ENCODE data around the gene PCDHA5.

PCDHA5 gene

DNA sequence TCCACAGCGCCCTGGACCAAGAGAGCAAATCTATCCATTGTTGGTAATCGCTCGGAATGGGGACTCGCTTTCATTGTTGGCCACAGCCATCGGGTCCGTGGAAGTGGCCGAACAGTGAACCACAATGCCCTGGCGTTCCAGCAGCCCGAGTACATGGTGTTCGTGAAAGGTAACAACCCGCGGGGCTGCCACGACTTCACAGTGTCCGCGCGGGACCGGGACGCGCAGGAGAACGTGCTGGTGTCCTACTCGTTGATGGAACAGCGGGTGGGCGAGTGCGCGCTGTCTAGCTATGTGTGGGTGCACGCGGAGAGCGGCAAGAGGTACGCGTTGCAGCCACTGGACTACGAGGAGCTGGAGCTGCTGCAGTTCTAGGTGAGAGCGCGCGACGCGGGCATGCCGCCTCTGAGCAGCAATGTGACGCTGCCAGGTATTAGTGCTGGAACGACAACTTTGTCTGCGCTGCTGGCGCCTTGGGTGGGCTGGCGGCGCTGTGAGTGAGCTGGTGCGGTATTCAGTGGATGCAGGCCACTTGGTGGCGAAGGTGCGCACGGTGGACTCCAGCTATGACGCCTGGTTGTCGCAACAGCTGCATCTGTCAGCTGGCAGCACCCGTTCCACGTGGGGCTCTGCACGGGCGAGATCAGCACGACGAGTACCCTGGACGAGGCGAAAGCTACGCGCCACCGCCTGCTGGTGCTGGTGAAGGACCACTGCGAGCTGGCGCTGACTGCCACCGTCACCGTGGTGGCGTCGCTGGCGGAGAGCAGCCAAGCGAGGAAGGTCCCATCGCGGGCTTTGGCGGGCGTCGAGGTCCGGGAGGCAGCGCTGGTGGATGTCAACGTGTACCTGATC, 41.3 kb downstream of the PCDHA5 start:
- no peak for DNase-seq

DNA sequence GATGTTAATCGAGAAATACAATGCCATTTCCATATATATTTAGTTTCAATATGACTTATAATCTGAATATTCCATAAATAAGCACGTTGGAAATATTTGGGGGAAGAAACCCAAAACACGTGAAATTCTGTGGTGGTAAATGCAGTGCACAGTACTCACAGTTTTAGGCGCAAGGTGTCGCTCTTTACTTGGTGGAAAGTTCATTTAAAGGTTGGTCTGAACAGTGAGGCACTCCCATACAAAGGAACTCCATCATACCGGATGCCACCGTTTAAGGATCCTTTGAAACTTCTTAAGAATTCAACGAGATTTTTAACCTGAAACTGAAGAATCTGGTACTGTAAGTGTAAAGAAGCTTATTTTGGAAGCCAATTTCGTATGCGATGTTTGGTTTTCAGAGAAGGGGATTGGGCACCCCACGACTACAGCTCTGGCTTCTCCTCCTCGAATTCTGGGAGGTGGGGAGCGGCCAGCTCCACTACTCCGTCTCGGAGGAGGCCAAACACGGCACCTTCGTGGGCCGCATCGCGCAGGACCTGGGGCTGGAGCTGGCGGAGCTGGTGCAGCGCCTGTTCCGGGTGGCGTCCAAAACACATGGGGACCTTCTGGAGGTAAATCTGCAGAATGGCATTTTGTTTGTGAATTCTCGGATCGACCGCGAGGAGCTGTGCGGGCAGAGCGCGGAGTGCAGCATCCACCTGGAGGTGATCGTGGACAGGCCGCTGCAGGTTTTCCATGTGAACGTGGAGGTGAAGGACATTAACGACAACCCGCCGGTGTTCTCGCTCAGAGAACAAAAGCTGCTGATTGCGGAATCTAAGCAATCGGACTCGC, 47.5 kb downstream of the PCDHA5 start, which contains the start of gene PCDHA11:
Gene PCDHA11 (plus strand): TSS at position 237 of the 834 bp plus-strand sequence. CDS start 147 bp downstream, at position 384.
- DNase-seq, result no peak

DNA sequence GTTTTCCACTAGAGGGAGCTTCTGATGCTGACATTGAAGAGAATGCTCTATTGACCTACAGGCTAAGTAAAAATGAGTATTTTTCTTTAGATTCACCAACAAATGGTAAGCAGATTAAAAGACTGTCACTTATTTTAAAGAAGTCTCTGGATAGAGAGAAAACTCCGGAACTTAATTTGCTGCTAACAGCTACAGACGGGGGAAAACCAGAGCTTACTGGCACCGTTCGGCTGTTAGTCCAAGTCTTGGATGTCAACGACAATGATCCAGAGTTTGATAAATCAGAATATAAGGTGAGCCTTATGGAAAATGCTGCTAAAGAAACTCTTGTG, 48.1 kb downstream of the PCDHA5 start:
- no peak for DNase-seq

DNA sequence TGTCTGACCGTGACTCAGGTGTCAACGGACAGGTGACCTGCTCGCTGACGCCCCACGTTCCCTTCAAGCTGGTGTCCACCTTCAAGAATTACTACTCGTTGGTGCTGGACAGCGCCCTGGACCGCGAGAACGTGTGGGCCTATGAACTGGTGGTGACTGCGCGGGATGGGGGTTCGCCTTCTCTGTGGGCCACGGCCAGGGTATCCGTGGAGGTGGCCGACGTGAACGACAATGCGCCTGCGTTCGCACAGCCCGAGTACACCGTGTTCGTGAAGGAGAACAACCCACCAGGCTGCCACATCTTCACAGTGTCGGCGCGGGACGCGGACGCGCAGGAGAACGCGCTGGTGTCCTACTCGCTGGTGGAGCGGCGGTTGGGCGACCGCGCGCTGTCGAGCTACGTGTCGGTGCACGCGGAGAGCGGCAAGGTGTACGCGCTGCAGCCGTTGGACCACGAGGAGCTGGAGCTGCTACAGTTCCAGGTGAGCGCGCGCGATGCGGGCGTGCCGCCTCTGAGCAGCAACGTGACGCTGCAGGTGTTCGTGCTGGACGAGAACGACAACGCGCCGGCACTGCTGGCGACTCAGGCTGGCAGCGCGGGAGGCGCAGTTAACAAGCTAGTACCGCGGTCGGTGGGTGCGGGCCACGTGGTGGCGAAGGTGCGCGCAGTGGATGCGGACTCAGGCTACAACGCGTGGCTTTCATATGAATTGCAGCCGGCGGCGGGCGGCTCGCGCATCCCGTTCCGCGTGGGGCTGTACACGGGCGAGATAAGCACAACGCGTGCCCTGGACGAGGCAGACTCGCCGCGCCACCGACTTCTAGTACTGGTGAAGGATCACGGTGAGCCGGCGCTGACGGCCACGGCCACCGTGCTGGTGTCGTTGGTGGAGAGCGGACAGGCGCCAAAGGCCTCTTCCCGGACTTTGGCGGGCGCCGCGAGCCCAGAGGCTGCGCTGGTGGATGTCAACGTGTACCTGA, 49.1 kb downstream of the PCDHA5 start:
- no peak for DNase-seq
